ENCODE data around the gene RAB3A. TPM values are rescaled to one million over a fixed set of nuclear protein-coding genes. Genes with fewer than 3 reads are reported as not detected.

The RAB3A gene, protein sequence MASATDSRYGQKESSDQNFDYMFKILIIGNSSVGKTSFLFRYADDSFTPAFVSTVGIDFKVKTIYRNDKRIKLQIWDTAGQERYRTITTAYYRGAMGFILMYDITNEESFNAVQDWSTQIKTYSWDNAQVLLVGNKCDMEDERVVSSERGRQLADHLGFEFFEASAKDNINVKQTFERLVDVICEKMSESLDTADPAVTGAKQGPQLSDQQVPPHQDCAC
- total RNA-seq (2021) (4.0 and 4.1 TPM in 2 replicates), Bru-seq, nascent RNA (percentile 24 among the genes with signal in this experiment), BruChase-seq, experiment 1, labeled RNA remaining after a 2-hour chase (percentile 31 among the genes with signal in this experiment), BruChase-seq, experiment 2, labeled RNA remaining after a 6-hour chase (percentile 37 among the genes with signal in this experiment)
- long read RNA-seq, partial matches to known transcripts, result 0 of 3 reads
- long read RNA-seq, other reads (novel, unspliced or antisense), result 1 of 3 reads

DNA sequence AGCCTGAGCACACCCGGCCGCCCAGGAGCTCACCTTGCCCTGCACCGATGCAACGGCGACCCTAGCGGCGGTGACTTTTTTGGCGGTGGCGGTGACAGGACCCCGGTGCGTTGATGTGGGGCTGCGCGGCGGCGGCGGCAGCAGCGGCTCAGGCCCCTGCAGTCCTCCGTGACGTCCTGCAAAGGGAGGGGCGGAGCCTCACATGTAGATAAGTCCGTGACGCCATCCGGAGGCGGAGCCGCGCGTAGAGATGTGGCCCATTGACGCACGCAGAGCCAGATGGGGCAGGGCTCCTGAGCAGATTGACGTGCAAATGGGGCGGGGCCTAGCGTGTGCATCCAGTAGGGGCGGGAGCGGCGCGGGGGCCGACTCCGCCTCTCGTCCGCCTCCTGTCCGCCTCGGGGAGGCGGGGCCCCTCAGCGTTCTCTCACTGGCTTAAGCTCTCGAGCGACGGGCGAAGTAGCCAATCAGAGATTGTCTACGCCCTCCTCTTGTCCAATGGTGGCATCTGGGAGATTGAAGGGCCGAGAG, at the start of gene RAB3A:
TSS of gene RAB3A (minus strand) at position 180 of the 531 bp plus-strand sequence. CDS start 1,302 bp downstream, outside the sequence.
- ChIA-PET CTCF (interaction anchor here (0.6 to 1.0 kb wide), 6 partner anchors 17 to 215 kb away, joined by 3 to 5 read pairs (median 4); partner anchors contain the start of gene SSBP4), POLR2A (ENCODE audit: unreplicated experiment) (interaction anchor here (0.7 to 1.0 kb wide), 3 partner anchors 21 to 76 kb away, joined by 3 to 4 read pairs (median 3); no protein-coding TSS in a partner anchor)
- H2AFZ ChIP-seq, result peak within 1 kb of the TSS; percentile 92
- peak within 1 kb of the TSS; percentile 46 for H3K27ac ChIP-seq
- no peaks in the 10 kb centered on the region for H3K9me2 ChIP-seq (ENCODE audit: insufficient read depth)
- H3K27me3 ChIP-seq (ENCODE audit: insufficient read depth, low read depth), result no peaks in the 10 kb centered on the region
- TF ChIP-seq, protein P1, sequence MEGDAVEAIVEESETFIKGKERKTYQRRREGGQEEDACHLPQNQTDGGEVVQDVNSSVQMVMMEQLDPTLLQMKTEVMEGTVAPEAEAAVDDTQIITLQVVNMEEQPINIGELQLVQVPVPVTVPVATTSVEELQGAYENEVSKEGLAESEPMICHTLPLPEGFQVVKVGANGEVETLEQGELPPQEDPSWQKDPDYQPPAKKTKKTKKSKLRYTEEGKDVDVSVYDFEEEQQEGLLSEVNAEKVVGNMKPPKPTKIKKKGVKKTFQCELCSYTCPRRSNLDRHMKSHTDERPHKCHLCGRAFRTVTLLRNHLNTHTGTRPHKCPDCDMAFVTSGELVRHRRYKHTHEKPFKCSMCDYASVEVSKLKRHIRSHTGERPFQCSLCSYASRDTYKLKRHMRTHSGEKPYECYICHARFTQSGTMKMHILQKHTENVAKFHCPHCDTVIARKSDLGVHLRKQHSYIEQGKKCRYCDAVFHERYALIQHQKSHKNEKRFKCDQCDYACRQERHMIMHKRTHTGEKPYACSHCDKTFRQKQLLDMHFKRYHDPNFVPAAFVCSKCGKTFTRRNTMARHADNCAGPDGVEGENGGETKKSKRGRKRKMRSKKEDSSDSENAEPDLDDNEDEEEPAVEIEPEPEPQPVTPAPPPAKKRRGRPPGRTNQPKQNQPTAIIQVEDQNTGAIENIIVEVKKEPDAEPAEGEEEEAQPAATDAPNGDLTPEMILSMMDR (conservative IDR thresholded peaks at IDR 0.05), result no peak
- no peak for TF ChIP-seq EZH2 (IDR thresholded peaks at IDR 0.05; ENCODE audit: low read depth)
- no peaks in the 10 kb centered on the region for H3K36me3 ChIP-seq (ENCODE audit: low read depth)
- H3K4me1 ChIP-seq (replicated peaks; ENCODE audit: insufficient read depth), result peaks cover 13% of the 10 kb centered on the region
- no peaks in the 10 kb centered on the region for H3K79me2 ChIP-seq (ENCODE audit: low read depth)
- peak within 1 kb of the TSS; percentile 73 for H3K4me3 ChIP-seq
- intact Hi-C loops (cut with micrococcal nuclease; ENCODE audit: unreplicated experiment), result loop anchor here (1.0 kb wide), 2 partner anchors 12 to 124 kb away; no protein-coding TSS in a partner anchor
- peak within 1 kb of the TSS; percentile 94 for H3K4me2 ChIP-seq
- DNase-seq, result peak; percentile 99 to 100
- BruUV-seq (replicated peaks), result no TSS peak
- no peaks in the 10 kb centered on the region for H4K20me1 ChIP-seq (ENCODE audit: insufficient read depth)
- H3K9me3 ChIP-seq (ENCODE audit: insufficient read depth, low read depth), result no peaks in the 10 kb centered on the region
- peaks cover 10% of the 10 kb centered on the region; the same call in 1 of the 2 replicates for H3F3A ChIP-seq (ENCODE audit: insufficient read depth, low read depth)

DNA sequence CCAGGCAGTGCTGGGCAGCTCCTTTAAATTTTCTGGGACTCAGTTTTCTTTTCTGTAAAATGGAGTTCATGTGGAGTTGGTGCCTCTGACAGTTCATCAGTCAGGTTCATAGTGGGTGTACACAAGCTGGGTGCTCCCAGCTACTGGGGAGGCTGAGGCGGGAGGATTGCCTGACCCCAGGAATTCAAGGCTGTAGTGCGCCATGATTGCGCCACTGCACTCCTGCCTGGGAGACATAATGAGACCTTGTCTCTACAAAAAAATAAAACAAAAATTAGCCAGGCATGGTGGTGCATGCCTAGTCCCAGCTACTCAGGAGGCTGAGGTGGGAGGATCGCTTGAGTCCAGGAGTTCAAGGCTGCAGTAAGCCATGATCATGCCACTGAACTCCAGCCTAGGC, 49.3 kb upstream of the RAB3A start:
- H3K4me1 ChIP-seq (replicated peaks; ENCODE audit: insufficient read depth), result peaks cover 39% of the 10 kb centered on the region
- H3K4me2 ChIP-seq, result peak overlapping the region; percentile 87
- H3K9me2 ChIP-seq (ENCODE audit: insufficient read depth), result no peaks in the 10 kb centered on the region
- ChIA-PET POLR2A (ENCODE audit: unreplicated experiment) (interaction anchor here (0.6 to 0.9 kb wide), 3 partner anchors 29 to 76 kb away, joined by 4 to 8 read pairs (median 5); partner anchors contain the start of gene JUND), CTCF (interaction anchor here (0.6 to 2.9 kb wide), 10 partner anchors 9 to 136 kb away, joined by 3 to 13 read pairs (median 4); partner anchors contain the start of genes IFI30 and MPV17L2)
- no peaks in the 10 kb centered on the region for H4K20me1 ChIP-seq (ENCODE audit: insufficient read depth)
- no peaks in the 10 kb centered on the region for H3K36me3 ChIP-seq (ENCODE audit: low read depth)
- peaks cover 43% of the 10 kb centered on the region for H3F3A ChIP-seq (ENCODE audit: insufficient read depth, low read depth)
- BruUV-seq (replicated peaks), result no TSS peak
- no peaks in the 10 kb centered on the region for H3K27me3 ChIP-seq (ENCODE audit: insufficient read depth, low read depth)
- no peaks in the 10 kb centered on the region for H3K9me3 ChIP-seq (ENCODE audit: insufficient read depth, low read depth)
- peak overlapping the region; percentile 98 for H3K27ac ChIP-seq
- H3K79me2 ChIP-seq (ENCODE audit: low read depth), result no peaks in the 10 kb centered on the region
- H3K4me3 ChIP-seq, result peak overlapping the region; percentile 23; the same call in 1 of the 2 replicates
- H2AFZ ChIP-seq, result 0 out of 2 replicates have a peak overlapping the region, but pooled peaks have one; percentile 3
- no peak for DNase-seq
- intact Hi-C loops (cut with micrococcal nuclease; ENCODE audit: unreplicated experiment), result loop anchor here (2.0 to 10.0 kb wide), 3 partner anchors 61 to 162 kb away; partner anchors contain the start of genes MPV17L2 and SSBP4
- TF ChIP-seq, protein P1 (conservative IDR thresholded peaks at IDR 0.05), result no peak
- TF ChIP-seq EZH2 (IDR thresholded peaks at IDR 0.05; ENCODE audit: low read depth), result no peak

DNA sequence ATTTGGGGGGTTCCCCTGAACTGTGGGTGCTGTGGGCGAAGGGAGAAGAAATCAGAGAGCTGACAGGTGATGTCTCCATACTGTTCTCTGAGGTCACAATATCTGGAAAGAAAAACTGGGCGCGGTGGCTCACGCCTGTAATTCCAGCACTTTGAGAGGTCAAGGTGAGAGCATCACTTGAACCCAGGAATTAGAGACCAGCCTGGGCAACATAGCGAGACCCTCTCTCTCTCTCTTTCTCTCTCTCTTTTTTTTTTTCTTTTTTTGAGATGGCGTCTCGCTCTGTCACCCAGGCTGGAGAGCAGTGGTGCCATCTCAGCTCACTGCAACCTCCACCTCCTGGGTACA, 48.5 kb upstream of the RAB3A start:
- POLR2A ChIA-PET (ENCODE audit: unreplicated experiment), result no interaction called here
- BruUV-seq (replicated peaks), result no TSS peak
- Histone ChIP-seq H3F3A (ENCODE audit: insufficient read depth, low read depth) (peaks cover 43% of the 10 kb centered on the region), H3K4me1 (replicated peaks; ENCODE audit: insufficient read depth) (peaks cover 39% of the 10 kb centered on the region), H3K9me3 (ENCODE audit: insufficient read depth, low read depth) (no peaks in the 10 kb centered on the region), H3K4me2 (no peak overlapping the region), H3K27ac (no peak overlapping the region), H3K4me3 (no peak overlapping the region), H4K20me1 (ENCODE audit: insufficient read depth) (no peaks in the 10 kb centered on the region), H2AFZ (no peak overlapping the region), H3K27me3 (ENCODE audit: insufficient read depth, low read depth) (no peaks in the 10 kb centered on the region), H3K79me2 (ENCODE audit: low read depth) (no peaks in the 10 kb centered on the region), H3K9me2 (ENCODE audit: insufficient read depth) (no peaks in the 10 kb centered on the region), H3K36me3 (ENCODE audit: low read depth) (no peaks in the 10 kb centered on the region)
- no peak for DNase-seq
- intact Hi-C loops (cut with micrococcal nuclease; ENCODE audit: unreplicated experiment), result loop anchor here (1.0 to 10.0 kb wide), 4 partner anchors 44 to 162 kb away; partner anchors contain the start of genes MPV17L2 and SSBP4
- CTCF ChIA-PET, result interaction anchor here (0.5 to 1.6 kb wide), 9 partner anchors 12 to 453 kb away, joined by 3 to 11 read pairs (median 4); partner anchors contain the start of gene IFI30
- TF ChIP-seq, protein P1 (conservative IDR thresholded peaks at IDR 0.05), result no peak
- no peak for TF ChIP-seq EZH2 (IDR thresholded peaks at IDR 0.05; ENCODE audit: low read depth)
